Keratinocyte (primary cell): ENCODE data around the gene PRR18.

Source experiments
- CTCF ChIP-seq, 3 experiments: IDR thresholded peaks in 1 of 3; conservative IDR thresholded peaks in 1 of 3; optimal IDR thresholded peaks in 1 of 3; 2 replicates in 2 of 3; 3 replicates in 1 of 3; pipeline versions ENCODE3 to v1.5.1; 2011; ENCODE audit warnings: low read length in 3 of 3, mild to moderate bottlenecking in 3 of 3, moderate library complexity in 2 of 3, control low read depth in 1 of 3, inconsistent platforms in 1 of 3; ENCODE audit not compliant: insufficient read depth in 2 of 3; ENCODE audit errors: extremely low read depth in 1 of 3
- EZH2 ChIP-seq: IDR thresholded peaks from one replicate; pipeline ENCODE4 v1.6.1; 2012; ENCODE audit warnings: inconsistent platforms, mild to moderate bottlenecking, low read length, moderate library complexity

- no peak for TF ChIP-seq CTCF (optimal IDR thresholded peaks at IDR 0.05 in 1 of 3, IDR thresholded peaks at IDR 0.05 in 1 of 3, conservative IDR thresholded peaks at IDR 0.05 in 1 of 3; ENCODE audit: extremely low read depth in 1 of 3, insufficient read depth in 2 of 3, low read length in 3 of 3)
- TF ChIP-seq EZH2: no peak
These were observed 40.2 kb upstream of the PRR18 start for GRCh38 chr6:166348305-166348949.
